NCI-H526 treated with DMSO at 0.1 percent for 48 hours (cell line): ENCODE data around the gene AACS.

Experiments
- DNase-seq: peaks from one replicate; lab custom pipeline; 2025; lab: John Stamatoyannopoulos, UW

Gene AACS

DNA sequence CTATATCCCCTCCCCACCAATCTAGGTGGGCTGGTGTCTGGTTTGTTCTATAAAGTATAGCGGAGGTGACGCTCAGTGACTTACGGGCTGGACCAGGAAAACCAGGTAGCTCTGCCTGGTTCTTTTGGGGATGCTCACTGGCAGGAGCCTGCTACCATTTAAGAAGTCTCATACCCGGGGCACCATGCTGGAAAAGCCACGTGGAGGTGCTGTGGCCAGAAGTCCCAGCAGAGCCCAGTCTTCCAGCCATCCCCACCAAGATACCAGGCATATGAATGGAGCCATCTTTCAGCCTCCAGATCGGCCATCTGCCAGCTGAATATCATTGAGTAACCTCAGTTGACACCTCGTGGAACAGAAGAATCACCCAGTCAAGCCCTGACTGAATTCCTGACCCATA, 87.2 kb downstream of the AACS start:
- no peak for DNase-seq

DNA sequence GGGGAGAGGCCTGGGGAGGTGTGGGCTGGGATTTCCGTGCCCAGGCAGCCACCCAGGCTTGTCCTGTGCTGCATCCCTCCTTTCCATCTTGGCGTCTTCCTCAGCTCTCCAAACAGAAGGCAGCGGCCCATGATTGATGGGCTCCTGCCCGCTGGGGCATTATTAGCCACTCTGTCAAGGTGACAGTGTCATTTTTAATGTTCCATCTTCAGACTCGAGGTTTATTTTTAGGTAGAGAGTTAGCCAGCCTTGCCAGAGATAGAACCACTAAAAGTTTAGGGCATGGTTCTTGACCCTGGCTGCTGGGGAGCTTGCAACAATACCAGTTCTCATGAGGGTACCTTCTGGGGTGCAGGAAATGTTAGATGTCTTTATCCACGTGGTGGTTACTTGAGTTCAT, 90.1 kb downstream of the AACS start:
- no peak for DNase-seq

DNA sequence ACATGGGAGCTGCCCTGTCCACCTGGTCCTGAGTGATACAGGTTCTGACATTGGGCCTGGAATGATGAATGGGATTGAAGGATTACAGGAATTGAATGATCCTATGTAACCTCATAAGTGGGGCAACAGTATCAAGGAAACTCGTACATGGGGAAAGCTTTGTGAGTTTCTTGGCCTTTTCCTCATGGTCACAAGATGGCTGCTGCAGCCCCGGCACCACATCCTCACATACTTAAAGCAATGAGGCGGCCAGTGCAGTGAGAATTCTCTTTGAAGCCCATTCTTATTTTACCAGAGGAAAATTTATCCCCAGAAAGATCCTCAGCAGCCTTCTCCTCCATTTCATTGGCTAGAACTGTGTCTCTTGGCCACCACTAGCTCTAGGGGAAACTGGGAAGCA, 91.9 kb downstream of the AACS start:
- DNase-seq: no peak

DNA sequence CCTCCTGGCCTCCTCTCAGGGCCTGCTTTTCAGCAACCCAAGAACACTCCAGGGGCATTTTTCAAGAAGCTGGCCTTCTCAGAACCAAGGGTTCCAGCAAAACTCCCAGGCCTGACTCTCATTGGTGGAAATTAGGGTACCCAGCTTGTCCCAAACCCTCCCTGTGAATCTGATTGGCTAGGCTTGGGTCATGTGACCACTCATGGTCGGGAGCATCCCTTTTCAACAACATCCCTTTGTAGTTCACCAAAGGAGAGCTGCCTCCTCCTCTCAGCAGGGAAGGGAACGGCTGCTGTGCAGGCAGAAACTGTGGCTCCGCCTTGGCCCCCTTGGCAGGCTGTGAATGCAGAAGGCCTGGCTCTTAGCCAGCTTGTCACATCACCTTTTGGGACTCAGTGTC, 94.5 kb downstream of the AACS start:
- DNase-seq: no peak

DNA sequence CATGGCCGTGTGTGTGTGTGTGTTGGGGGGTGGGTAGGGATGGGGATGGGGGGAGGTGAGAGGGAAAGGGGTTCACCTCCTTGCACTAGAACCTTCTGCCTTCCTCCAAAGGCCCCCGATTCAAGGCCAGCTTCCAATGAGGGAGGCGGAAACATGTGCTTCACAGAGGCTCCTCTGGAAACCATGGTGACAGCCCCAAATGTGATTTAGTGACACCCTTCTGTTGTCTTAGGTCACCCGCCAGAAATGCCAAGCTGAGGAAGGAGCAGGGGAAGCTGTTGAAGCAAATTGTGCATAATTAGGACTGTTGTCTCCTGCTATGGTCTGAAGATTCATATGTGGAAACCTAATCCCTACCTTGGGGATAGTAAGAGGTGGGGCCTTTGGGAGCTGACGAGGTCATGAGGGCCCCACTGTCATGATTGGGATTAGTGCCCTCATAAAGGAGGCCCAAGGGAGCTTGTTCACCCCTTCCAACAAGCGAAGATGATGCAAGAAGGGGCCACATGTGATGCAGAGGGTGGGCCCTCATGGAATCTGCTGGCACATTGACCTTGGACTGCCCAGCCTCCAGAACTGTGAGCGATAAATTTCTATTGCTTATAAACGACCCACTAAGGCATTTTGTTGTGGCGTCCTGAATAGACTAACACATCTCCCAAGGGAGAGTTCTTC, 95.2 kb downstream of the AACS start:
- DNase-seq: no peak

DNA sequence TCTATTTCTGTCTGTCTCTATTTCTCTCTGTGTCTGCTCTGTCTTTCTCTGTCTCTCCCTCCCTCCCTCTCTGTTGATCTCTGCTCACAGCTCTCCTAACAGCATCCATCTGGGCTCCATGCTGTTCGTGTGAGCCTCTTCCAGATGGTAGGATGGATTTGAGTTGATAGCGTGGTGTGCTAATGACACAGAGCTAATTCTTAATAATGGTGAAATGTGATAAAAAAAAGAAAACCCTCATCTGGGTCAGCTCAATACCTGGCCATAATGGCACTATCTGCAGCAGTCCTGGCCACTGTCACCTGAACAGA, 96.4 kb downstream of the AACS start:
- no peak for DNase-seq

DNA sequence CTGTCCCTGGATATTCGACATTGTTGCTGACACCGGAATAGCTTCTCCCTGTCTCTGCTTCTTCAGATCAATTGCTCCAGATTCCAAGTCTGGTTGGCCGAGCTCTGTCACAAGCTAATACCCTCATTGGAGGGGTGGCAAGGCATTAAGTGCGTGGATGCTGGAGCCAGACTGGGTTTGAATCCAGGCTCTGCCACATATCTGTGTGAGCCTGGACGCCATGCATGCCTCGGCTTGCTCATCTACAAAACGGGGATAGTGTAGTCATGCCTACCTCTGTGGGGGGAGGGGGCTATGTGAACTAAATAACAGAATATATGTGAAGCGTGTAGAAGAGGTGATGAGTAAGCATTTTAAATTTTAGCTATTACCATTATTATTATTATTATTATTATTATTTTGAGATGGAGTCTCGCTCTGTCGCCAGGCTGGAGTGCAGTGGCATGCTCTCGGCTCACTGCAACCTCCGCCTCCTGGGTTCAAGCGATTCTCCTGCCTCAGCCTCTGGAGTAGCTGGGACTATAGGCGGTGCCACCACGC, 97.3 kb downstream of the AACS start:
- DNase-seq: no peak

DNA sequence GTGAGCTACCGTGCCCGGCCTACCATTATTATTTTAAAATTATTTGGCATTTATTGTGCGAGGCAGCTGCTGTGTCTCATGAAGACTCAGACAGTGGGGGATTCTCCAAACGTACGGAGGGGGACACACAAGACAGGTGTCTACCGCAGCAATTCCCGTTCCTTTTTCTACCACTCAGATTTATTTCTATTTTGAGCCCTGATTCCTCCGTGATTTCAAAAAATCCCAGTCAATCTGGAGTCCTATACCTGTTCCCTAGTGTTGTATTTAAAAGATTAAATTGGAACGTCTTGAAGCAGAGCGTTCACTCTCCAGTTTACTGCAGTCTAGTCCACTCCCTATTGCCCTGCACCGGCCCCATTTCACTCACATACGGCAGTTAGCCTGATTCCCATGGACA, 97.9 kb downstream of the AACS start:
- DNase-seq: no peak

DNA sequence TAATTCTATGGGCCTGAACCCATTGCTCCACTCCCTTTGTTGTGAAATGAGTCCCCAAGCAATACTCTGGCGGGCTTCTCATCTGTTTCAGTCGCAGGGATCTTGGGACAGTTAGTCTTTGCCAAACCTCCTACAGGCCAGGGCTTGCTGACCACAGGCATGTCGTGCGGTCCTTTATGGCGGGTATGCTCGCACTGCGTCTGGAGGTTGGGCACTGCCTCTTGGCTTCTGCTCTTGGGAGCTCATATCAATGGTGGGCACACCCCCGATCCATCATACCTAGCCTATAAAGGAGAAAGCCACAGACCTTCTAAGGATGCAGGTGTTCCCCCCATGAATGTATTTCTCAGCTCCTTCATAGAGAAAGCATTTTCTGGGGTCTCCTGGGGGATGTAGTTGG, 99.3 kb downstream of the AACS start:
- DNase-seq: no peak

DNA sequence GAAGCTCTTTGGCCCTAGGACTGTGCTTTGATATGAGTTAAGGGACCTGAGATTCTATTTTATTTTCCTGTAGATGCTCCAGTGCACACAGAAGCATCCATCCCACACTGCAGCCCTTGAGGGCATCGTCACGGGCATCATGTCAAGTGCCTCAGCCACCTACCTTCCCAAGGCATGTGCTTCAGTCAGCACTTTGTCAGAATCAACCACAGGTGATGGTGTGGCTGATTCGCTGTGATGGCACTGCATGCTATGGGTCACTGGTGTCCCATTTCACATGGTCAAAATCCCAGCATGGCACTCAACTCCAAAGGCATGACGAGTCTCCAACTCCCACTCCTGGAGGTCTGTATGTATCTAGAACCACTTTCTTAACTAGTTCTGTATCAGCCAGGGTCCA, 100.8 kb downstream of the AACS start:
- DNase-seq: no peak

DNA sequence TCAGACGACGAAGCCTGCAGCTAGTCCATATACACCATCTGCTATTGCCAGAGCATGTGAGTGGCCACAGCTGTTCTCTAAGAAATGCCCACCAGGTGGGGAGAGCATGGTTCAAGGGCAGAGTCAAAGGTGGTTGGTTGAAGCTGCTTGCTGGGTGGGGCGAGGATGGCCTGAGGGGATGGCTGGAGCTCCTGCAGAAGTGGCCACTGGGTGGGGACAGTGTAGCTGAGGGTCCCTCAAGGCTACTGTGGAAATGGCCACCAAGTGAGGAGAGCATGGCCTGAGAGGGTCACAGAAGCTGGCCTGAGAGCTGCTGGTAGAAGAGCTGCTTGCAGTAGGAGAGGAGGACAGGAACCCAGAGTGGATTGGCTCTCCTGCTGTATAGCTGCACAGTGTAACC, 102.4 kb downstream of the AACS start:
- no peak for DNase-seq

DNA sequence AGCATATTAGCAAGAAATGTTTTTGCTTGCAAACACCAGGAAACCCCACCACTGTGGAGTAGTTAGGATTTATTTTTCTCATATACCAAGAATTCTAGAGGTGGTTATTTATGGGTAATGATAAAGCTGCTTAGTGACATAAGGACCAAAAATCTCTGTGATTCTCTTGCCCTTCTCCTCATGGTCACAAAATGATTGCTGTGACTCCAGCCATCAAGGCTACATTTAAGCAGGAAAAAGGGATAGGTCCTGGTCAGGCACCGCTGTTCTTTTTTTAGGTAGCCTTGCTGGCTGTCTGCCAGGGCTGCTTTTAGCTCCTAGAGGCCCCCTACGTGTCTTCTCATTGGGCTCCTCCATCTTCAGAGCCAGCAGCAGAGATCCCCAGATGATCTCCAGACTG, 104.2 kb downstream of the AACS start:
- DNase-seq: no peak

DNA sequence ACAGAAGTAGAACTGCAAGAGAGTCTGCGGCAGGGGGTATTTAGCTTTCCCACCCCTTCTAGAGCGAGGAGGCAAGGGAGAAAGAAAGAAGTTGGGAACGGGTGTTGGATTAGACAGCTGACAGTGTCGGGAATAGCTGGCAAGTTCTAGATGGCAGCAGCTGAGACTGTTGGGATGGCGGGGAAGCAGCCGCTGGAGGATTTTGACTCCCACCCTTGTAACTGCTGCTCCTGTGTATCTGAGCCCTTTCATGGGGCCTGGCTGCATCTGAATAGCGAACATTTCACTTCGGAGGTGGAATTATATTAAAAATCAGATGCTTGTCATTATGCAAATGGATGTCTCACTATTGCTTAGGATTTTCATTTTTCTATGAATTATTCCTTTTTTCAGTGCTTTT, 104.6 kb downstream of the AACS start:
- DNase-seq: no peak

DNA sequence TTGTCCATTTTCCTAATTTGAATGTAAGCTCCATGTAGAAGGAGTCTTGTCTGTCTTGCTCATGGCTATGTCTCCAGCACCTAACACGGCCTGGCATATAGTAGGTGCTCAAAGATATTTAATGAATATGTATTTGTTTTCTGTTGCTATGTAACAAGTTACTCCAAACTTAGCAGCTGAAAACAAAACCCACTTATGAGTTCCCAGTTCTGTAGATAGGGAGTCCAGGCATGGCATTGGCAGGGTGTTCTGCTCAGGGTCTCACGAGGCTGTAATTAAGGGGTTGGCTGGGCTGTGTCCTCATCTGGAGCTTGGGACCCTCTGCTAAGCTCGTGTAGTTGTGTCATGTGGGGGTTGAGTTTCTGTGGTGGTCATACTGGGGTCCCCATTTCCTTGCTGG, 106.0 kb downstream of the AACS start:
- no peak for DNase-seq

DNA sequence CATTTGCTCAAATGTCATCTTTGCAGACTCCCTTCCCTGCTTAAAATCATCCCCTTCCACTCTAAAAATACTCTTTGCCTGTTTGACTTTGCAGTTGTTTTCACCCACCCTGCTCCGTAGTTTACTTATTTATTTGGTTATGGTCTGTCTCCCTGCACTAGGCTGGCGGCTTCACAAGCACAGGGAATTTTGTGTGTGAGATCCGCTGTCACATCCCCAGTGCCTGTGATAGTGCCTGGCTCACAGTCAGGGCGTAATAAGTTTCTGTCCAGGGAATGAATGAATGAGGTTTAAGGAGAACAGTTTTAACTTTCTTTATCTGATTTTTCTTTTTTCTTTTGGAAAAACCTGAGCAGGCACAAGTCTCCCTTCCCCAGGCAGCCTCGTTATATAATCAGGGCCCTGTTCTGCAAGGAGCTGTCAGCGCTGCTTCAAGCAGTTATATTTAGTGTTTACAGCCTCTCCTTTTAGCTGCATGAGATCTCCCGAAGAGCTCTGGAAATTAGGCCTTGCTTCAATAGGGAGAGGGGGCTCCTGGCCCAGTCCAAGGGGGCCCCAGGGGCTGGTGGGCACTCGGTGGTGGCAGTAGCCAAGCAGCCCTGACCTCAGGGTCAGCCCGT, 107.1 kb downstream of the AACS start:
- DNase-seq: no peak

DNA sequence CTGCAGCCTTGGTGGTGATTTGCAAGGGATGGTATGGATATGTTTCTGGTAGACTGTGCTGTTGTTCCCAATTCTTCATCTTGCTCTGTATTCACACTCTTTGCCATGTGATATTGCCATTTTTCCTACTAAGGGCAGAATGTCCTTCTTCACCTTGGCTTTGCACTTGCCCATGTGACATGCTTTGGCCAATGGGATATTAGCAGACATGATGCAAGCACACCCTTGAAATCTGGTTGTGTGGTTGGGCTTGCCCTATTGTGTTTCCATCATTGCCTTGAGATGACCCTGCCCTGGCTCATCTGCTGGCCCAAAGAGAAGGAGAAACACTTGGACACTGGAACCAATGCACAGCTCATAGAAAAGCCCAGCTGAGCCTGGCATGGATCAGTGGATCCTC, 110.3 kb downstream of the AACS start:
- no peak for DNase-seq

DNA sequence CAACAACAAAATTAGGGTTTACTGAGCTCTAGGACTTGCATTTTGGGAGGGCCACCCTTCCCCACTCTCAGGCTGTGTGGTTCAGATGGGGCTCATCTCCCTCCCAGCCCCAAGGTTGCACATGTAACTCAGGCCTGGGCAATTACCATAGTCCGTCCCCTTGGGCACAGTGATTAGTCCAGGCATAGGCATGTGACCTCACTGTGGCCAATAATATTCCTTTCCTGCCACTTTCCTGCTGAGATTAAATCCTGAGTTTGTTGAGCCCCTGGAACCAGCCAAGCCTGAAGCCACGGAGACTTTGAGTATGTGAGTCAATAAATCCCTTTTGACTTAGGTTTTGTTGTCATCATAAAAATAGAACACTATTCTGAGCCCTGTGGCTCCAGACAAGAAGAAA, 113.0 kb downstream of the AACS start:
- DNase-seq: no peak

DNA sequence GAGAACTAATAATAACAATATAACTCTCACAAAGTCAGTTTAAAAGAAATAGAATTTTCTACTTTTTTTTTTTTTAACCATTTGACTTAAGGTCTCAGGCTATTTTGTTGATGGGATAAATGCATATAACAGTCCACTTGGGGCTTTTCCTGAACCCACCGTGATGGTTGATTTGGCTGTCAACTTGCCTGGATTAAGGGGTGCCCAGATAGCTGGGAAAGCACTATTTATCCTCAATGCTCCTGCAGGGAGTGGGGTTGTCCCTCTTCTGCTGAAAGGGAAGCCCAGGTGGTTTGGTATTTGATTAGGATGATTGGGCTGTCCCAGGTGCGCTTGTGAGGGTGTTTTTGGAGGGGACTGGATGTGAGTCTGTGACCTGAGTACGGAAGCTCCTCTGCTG, 114.9 kb downstream of the AACS start:
- no peak for DNase-seq

DNA sequence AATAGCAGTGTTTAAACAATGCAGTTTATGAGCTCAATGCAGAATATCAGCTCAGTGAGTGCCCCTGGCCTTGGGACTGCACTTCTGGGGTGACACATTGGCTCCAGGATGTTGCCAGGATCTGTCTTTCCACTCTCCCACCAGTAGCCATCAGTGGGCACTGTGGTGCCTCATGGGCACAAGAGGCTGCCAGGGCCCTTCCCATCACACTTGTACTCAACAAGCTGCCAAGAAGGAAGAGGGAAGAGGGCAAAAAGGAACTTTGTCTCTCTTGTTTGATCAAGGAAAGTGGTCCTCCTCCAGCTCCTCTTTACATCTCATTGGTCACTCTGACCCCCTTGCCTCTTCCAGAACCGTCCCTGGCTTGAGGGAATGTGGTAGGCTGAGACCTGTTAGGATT, 115.9 kb downstream of the AACS start:
- no peak for DNase-seq

DNA sequence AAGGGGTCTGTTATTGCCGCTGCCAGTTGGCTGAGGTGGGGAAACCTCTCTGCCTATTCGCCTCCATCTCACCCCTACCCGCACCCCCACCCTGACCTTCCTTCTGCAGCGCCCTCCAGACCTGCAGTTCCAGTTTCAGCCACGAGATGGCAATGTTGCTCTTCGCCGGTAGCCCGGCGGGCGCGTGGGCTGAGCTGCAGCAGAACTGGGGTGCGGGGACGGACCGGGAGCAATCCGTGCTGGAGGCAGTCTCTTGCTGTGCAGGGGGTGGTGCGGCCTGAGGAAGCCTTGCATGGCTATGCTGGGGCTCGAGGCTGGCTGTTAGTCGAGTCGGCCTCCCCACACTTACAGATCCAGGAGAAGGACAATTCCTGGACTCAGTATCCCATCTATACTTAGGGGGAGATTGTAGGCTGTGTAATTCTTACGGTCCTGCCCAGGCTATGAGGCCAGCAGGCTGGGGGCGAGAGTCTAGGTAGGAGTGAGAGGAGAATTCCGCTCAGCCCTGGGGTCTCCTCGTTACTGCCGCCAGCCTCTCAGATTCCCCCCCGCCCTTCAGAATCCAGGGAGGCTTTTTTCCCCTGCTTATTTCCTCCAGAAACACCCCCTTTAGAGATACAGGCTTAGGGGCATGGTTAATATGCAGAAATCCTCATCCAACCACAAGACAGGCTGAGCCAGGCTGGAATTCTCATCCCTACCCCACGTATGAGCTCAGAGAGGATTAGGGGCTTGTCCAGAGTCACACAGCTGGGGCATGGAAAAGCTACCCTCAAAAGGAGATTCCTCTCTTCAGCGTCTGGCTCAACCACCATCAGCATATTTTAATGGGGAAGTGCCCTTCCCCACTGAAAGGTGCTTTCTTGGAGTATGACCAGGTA, 118.2 kb downstream of the AACS start:
- no peak for DNase-seq

DNA sequence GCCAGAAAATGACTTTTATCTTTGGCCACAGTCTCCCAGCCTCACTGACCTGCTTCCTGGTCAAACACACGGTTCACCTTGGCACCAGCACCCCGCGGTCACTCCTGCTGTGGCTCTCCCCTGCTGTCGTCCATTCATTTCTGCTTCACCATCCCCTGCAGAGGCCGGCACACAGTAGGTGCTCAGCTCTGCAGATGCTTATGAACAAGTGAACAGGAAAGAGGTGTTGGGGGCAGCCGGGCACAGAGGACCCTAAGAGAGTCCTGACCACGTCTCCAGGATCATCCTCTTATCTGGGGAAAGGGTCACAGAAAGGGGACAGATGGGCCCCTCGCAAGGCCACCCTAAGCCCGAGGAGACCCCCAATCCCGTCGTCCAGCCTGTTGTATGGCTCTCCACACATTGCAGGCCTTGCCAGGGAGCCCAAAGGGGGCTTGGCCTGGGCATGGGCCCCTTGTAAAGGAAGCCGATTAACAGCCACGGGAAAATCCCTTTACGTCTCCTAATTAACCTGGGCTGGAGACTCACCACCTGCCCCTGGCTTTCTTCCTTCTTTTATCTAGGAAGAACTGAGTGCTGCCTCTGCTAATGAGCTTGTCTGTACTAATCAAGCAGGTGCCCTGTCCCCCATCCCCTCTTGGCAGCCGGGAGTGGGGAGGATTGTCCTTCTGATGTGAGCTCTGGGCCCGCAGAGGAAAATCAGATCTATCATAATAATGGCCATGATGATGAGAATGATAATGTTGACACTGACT, 119.2 kb downstream of the AACS start:
- no peak for DNase-seq

DNA sequence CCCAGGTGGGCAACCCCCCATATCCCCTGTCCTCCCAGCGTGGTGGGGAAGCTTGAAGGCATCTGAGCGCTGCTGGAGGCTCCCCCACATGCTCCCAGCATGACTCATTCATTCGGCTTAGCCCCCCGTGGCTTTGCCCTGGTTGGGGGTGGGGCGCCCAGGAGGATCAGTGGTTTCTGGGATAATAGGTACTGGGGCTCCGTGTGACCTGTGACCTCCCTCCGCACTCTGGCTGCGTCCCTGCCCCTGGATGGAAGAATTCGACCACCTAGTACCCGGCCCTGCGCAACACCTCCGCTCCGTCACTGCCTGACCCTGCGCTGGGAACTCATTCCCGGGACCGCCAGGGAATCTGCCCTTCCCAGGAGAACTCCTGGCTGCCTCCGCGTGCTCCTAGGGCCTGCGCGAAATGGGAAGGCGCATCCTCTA, 120.1 kb downstream of the AACS start:
- no peak for DNase-seq
